NT2/D1 (cell line): ENCODE data around the gene DDX6.
"Not testable (repeated sequence)": the region's sequence is repeated elsewhere in the genome, so short reads cannot be mapped to it uniquely, and the experiment has no call there.

Experiments used
- DNase-seq: peaks from one replicate; pipeline ENCODE4 v3.0.0-alpha.2; 2011; ENCODE audit warnings: low read depth, low spot score
- H3K27me3 ChIP-seq: 2 replicates; pipeline ENCODE4 v1.6.0; 2011; ENCODE audit warnings: mild to moderate bottlenecking; ENCODE audit not compliant: insufficient read length, insufficient read depth
- H3K36me3 ChIP-seq: 2 replicates; pipeline ENCODE4 v1.6.1; 2011; ENCODE audit warnings: mild to moderate bottlenecking, low read length, mixed read lengths; ENCODE audit not compliant: insufficient read depth, insufficient read length
- H3K4me1 ChIP-seq: 2 replicates; pipeline ENCODE4 v1.5.1; 2011; ENCODE audit not compliant: insufficient read depth, insufficient read length
- H3K4me3 ChIP-seq: 2 replicates; pipeline ENCODE4 v1.5.1; 2011; ENCODE audit warnings: low read depth; ENCODE audit not compliant: insufficient read length
- H3K9ac ChIP-seq: 2 replicates; pipeline ENCODE4 v1.6.0; 2011; ENCODE audit warnings: low read depth; ENCODE audit not compliant: insufficient read length
- H3K9me3 ChIP-seq: 2 replicates; pipeline ENCODE4 v1.5.1; 2011; ENCODE audit warnings: mild to moderate bottlenecking, low read length; ENCODE audit not compliant: insufficient read depth
- SUZ12 ChIP-seq: IDR thresholded peaks from 2 replicates; pipeline ENCODE4 v1.6.1; 2011; ENCODE audit not compliant: insufficient read length, insufficient read depth; ENCODE audit errors: extremely low read depth
- YY1 ChIP-seq: IDR thresholded peaks from 2 replicates; pipeline ENCODE4 v1.6.1; 2011; ENCODE audit not compliant: insufficient read length, insufficient read depth
- ZNF274 ChIP-seq: IDR thresholded peaks from 2 replicates; pipeline ENCODE4 v1.6.1; 2011; ENCODE audit warnings: mild to moderate bottlenecking, low read depth, low read length

DDX6 gene

DNA sequence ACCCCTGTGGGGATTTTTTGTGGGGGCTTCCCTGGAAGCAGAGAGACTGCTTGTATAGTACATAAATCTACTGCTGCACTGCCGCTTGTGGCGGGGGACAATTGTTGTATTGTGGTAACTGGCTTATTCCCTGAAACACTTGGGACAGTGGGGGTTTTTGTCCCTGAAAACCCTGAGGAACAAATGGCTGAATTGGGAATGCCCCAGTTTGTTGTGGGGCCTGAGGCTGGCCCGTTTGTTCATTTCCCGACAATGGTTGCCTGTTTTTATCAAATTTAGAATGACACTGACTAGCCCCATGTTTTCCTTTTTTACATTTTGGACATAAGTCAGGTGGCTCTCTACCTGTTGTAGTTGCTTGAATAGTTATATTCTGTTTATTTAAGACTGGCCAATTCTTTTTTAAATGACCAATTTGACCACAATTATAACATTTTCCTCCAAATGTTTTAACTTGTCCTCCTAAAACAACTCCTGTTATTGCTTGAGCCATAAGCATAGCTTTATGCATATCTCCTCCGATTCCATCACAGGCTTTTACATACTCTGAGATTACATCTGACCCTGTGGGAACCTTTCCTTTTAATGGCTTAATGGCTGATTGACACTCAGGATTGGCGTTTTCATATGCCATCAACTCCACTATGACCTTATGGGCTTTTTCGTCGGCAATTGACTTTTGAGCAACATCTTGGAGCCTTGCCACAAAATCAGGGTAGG, 63.8 kb downstream of the DDX6 start:
- not testable (repeated sequence) for H3K4me3 ChIP-seq, H3K4me1 ChIP-seq, H3K9ac ChIP-seq, H3K36me3 ChIP-seq, DNase-seq, H3K27me3 ChIP-seq
- H3K9me3 ChIP-seq: peaks cover 16% of the 10 kb centered on the region; the same call in 1 of the 2 replicates

DNA sequence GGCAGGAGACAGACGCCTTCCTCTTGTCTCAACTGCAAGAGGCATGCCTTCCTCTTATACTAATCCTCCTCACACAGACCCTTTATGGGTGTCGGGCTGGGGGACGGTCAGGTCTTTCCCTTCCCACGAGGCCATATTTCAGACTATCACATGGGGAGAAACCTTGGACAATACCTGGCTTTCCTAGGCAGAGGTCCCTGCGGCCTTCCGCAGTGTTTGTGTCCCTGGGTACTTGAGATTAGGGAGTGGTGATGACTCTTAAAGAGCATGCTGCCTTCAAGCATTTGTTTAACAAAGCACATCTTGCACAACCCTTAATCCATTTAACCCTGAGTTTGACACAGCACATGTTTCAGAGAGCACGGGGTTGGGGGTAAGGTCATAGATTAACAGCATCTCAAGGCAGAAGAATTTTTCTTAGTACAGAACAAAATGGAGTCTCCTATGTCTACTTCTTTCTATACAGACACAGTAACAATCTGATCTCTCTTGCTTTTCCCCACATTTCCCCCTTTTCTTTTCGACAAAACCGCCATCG, 69.4 kb downstream of the DDX6 start:
- not testable (repeated sequence) for H3K4me1 ChIP-seq, H3K9ac ChIP-seq, DNase-seq, H3K27me3 ChIP-seq, H3K36me3 ChIP-seq, H3K4me3 ChIP-seq, H3K9me3 ChIP-seq

DNA sequence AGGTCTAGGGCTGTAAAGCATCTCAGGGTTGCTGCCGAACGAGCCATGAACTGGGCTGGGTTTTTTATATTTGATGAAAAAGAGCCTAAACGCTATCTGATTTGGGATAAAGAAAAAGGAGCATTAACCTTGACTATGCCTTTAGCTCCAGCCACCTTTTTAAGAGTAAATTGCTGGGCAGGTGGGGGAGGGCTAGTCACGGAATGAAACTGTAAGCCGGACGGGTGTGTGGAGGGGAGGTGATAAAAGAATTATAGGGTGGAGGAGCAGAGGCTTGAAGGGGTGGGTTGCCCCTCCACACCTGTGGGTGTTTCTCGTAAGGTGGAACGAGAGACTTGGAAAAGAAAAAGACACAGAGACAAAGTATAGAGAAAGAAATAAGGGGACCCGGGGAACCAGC, 70.2 kb downstream of the DDX6 start:
- DNase-seq, H3K4me1 ChIP-seq, H3K36me3 ChIP-seq, H3K27me3 ChIP-seq, H3K9me3 ChIP-seq: not testable (repeated sequence)
- Histone ChIP-seq H3K9ac (peak overlapping the region; percentile 65), H3K4me3 (peak overlapping the region; percentile 49)

DNA sequence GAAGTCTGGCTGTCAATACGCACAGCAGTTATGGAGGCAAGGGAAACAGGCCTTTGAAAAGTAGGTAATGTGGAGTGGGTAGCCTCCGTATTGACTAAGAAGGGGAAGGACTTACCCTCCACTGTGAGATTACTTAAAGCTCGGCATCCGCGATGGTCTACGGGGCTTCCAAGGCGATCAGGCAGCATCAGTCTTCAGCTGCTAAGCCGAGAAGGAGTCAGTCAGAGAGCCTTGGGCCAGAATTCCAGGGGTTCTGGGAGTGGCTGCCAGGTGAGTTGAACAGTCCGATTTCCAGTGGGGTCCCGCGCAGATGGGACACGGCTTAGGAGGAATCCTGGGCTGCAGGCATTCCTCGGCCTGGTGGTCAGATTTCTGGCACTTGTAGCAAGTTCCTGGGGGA, 70.9 kb downstream of the DDX6 start:
- not testable (repeated sequence) for H3K27me3 ChIP-seq, DNase-seq, H3K4me1 ChIP-seq, H3K9me3 ChIP-seq, H3K36me3 ChIP-seq
- H3K4me3 ChIP-seq: peak overlapping the region; percentile 49
- peak overlapping the region; percentile 65 for H3K9ac ChIP-seq

DNA sequence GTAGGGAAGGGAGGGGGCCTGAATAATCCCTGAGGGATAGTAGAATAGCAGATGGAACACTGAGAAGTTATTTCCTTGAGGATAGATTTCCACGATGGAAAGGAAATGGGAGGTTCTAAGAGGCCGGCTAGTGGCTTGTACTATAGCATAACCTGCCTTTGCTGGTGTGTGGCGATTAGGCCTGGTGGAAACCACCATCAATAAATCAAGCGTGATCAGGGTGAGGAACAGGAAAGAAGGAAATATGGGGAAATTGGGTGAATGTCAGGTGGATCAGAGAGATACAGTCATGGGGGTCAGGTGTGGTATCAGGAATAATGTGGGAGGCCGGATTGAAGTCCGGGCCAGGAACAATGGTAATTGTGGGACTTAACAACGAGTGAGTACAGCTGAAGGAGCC, 72.4 kb downstream of the DDX6 start:
- DNase-seq, H3K27me3 ChIP-seq, H3K9me3 ChIP-seq, H3K4me1 ChIP-seq, H3K9ac ChIP-seq, H3K36me3 ChIP-seq: not testable (repeated sequence)
- H3K4me3 ChIP-seq: peak overlapping the region; percentile 6

DNA sequence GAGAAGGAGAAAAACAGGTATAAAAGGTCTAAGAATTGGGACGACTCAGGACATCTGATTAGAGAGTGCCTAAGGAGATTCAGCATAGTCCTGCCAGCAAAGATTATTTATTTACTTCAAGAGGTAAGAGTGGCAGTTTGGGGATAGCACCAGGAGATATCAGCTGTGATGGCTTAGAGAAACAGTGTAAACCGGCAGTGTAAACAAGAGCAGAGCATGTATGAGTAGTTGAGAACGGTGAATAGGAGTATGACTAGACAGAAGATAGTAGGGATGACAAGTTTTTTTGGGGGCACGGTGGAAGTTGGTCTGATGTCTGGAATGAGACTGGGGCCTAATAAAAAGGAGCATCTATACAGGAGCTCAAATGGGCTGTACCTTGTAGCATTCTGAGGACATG, 73.2 kb downstream of the DDX6 start:
- not testable (repeated sequence) for H3K9me3 ChIP-seq, H3K36me3 ChIP-seq, H3K4me1 ChIP-seq, H3K4me3 ChIP-seq, H3K27me3 ChIP-seq, DNase-seq, H3K9ac ChIP-seq

DNA sequence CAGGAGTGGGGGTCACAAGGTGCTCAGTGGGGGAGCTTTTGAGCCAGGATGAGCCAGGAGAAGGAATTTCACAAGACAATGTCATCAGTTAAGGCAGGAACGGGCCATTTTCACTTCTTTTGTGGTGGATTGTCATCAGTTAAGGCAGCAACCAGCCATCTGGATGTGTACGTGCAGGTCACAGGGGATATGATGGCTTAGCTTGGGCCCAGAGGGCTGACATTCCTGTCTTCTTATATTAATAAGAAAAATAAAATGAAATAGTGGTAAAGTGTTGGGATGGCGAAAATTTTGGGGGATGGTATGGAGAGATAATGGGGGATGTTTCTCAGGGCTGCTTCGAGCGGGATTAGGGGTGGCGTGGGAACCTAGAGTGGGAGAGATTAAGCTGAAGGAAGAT, 73.7 kb downstream of the DDX6 start:
- not testable (repeated sequence) for H3K4me1 ChIP-seq, H3K4me3 ChIP-seq, DNase-seq, H3K9me3 ChIP-seq, H3K36me3 ChIP-seq, H3K27me3 ChIP-seq, H3K9ac ChIP-seq

DNA sequence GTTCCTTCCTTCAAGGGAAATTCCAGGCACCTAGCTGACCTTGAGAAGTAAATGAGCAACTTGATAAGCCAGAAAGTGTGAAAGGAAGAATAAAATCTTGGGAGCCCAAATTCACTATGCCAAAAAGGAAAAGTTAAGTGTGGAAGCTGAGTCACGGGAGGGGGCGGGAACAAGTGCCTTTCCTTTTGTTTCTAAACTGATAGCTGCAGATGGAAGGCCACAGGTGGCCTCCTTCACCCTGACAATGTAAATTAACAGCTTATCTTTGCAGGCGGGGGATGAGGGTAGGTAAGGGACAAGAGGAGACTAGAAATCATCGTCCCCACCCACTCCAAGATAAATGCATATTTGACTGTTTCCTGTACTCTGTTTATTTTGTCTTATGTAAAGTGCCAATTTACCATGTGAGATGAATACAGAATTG, 75.1 kb downstream of the DDX6 start:
- DNase-seq: peak; percentile 86
- Histone ChIP-seq H3K9me3 (no peaks in the 10 kb centered on the region), H3K27me3 (no peaks in the 10 kb centered on the region), H3K4me1 (no peaks in the 10 kb centered on the region), H3K4me3 (no peak overlapping the region), H3K36me3 (no peaks in the 10 kb centered on the region), H3K9ac (peak overlapping the region; percentile 71)
- no peak for TF ChIP-seq SUZ12
- no peak for TF ChIP-seq YY1
- no peak for TF ChIP-seq ZNF274
